Vagina (tissue), 2 donors: ENCODE measurements around the gene LRIG2.

Source experiments
- CTCF ChIP-seq, 3 experiments: fragments of 450-650 bp in 2 of 3; fragments of 200-600 bp in 1 of 3; sonication (generic) in 1 of 3; IDR thresholded peaks; one replicate each; pipeline ENCODE4 v1.5.1; 2017 to 2019; ENCODE audit warnings: antibody characterized with exemption in 3 of 3, mild to moderate bottlenecking in 2 of 3, moderate library complexity in 2 of 3
- POLR2A ChIP-seq, 2 donors: fragments of 450-650 bp; IDR thresholded peaks; one replicate each; pipeline ENCODE4 v1.6.1; 2017; ENCODE audit warnings: antibody characterized with exemption in 2 of 2, mild to moderate bottlenecking in 2 of 2, moderate library complexity in 2 of 2

GRCh38 chr1:113048064-113048463, 24.9 kb upstream of the LRIG2 start:
- TF ChIP-seq CTCF (IDR thresholded peaks at IDR 0.05) (no peak), POLR2A (IDR thresholded peaks at IDR 0.05) (no peak)
